Skeletal muscle tissue (tissue), 4 donors: ENCODE results near the gene IL33. TPM values are rescaled to one million over a fixed set of nuclear protein-coding genes. Genes with fewer than 3 reads are reported as not detected.
A peak's percentile ranks its signal among the peaks of the same experiment; 100 is the strongest.

Source experiments
- H3K27ac ChIP-seq: one replicate; pipeline ENCODE4 v1.7.0; 2013; ENCODE audit warnings: mild to moderate bottlenecking, low read depth, low read length, inconsistent platforms
- H3K27me3 ChIP-seq, 3 donors: one replicate each; pipeline ENCODE4 v1.7.0; 2013; ENCODE audit warnings: low read length in 3 of 3; ENCODE audit not compliant: control insufficient read depth in 3 of 3, insufficient read depth in 3 of 3
- H3K36me3 ChIP-seq, 3 donors: one replicate each; pipeline ENCODE4 v1.7.0; 2013; ENCODE audit warnings: low read length in 3 of 3; ENCODE audit not compliant: control insufficient read depth in 3 of 3, insufficient read depth in 3 of 3
- H3K4me1 ChIP-seq, 3 donors: one replicate each; pipeline ENCODE4 v1.7.0; 2013; ENCODE audit warnings: low read length in 3 of 3, mild to moderate bottlenecking in 3 of 3; ENCODE audit not compliant: control insufficient read depth in 3 of 3, insufficient read depth in 3 of 3
- H3K4me3 ChIP-seq, 3 donors: one replicate each; pipeline ENCODE4 v1.7.0; 2013; ENCODE audit warnings: low read length in 3 of 3
- H3K9ac ChIP-seq, 3 donors: one replicate each; pipeline ENCODE4 v1.7.0; 2013; ENCODE audit warnings: low read length in 3 of 3, mild to moderate bottlenecking in 3 of 3, moderate library complexity in 2 of 3, low read depth in 1 of 3
- H3K9me3 ChIP-seq, 3 donors: one replicate each; pipeline ENCODE4 v1.7.0; 2013; ENCODE audit warnings: low read length in 3 of 3; ENCODE audit not compliant: control insufficient read depth in 3 of 3
- total RNA-seq: library from RNA; depleted of rRNA; stranded (reverse); fragments of >200 nt; gene quantifications from one replicate; pipeline ENCODE4 v1.2.3, GENCODE V29; 2014
- donor health status: Osteomylitis.

IL33 gene
- total RNA-seq, 1 donor from 2014 or later = 14.6 TPM

- Histone ChIP-seq H3K4me1 (no peaks in the 10 kb centered on the region), H3K9me3 (peaks cover 0 to 5% (median 3%) of the 10 kb centered on the region in 3 donors), H3K27me3 (no peaks in the 10 kb centered on the region), H3K27ac (no peak overlapping the region), H3K36me3 (no peaks in the 10 kb centered on the region), H3K4me3 (no peak overlapping the region), H3K9ac (no peak overlapping the region)
Observed at GRCh38 chr9:6214903-6215302, 704 bp upstream of the IL33 start.

GRCh38 chr9:6216002-6216401 is 395 bp downstream of the IL33 start:
- Histone ChIP-seq H3K36me3 (no peaks in the 10 kb centered on the region), H3K27ac (no peak overlapping the region), H3K9ac (no peak overlapping the region), H3K9me3 (no peaks in the 10 kb centered on the region), H3K4me1 (no peaks in the 10 kb centered on the region), H3K4me3 (peak overlapping the region in 1 of 3 donors; percentile 55), H3K27me3 (no peaks in the 10 kb centered on the region)

DNA sequence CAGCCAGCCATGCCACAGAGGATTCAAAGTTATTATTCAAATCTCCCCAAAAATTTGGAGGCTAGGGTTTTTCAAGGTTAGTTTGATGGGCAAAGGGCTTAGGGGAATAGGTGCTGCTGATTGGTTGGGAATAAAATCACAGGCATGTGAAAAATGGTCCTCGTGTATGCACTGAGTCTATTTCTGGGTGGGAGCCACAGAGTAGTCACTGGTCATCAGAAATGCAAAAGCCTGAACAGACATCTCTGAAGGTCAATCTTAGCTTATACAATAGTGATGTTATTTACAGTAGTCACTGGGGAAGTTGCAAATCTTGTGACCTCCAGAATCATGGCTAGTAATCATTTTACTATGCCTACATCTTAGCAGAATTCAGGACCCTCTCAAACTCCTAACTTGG is 1.3 kb downstream of the IL33 start:
- Histone ChIP-seq H3K36me3 (no peaks in the 10 kb centered on the region), H3K27ac (peak overlapping the region; percentile 65), H3K4me1 (no peaks in the 10 kb centered on the region), H3K4me3 (peak overlapping the region in 2 of 3 donors; percentile 17 to 24), H3K9ac (no peak overlapping the region), H3K27me3 (no peaks in the 10 kb centered on the region), H3K9me3 (no peaks in the 10 kb centered on the region)

DNA sequence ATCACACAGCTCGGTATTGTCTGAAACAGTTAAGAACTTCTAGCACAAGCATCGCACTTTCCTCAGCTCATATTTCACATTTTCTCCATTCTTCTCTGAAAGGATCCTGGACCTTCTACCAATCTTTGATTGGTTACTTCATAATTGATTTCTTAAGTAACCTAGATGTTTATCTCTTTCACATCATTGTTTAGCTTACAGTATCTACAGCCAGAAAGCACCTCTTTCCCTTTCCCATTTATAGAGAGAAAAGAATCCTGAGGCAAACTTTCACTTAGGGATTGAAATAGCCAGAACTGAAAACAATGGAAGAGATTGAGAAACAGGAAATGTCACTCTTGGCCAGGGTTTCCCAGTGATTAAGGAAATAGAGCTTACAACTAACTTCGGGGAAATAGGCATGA is 2.5 kb downstream of the IL33 start:
- H3K4me3 ChIP-seq = peak overlapping the region in 1 of 3 donors; percentile 26
- H3K9ac ChIP-seq = no peak overlapping the region
- H3K4me1 ChIP-seq = no peaks in the 10 kb centered on the region
- no peaks in the 10 kb centered on the region for H3K27me3 ChIP-seq
- no peaks in the 10 kb centered on the region for H3K36me3 ChIP-seq
- peak overlapping the region; percentile 65 for H3K27ac ChIP-seq
- no peaks in the 10 kb centered on the region for H3K9me3 ChIP-seq

DNA sequence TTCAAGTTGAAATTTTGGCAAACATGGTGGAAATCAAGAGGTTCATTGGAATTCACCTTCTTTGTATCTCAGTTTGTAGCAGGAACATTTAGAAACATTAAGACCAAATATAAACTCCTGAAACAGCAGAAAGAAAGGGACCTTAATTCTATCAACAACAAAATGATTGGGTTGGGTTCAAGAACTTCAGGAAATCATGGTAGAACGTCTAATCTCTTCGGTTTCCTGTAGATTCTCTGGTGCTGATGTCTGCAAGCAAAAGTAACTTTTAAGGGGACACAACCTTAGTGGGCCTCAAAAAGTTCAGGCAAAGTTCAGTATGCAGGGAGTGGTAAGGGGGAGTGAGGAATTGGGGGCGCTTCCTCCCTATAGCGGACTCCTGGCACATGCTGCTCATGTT is 3.4 kb downstream of the IL33 start:
- Histone ChIP-seq H3K4me1 (no peaks in the 10 kb centered on the region), H3K27me3 (no peaks in the 10 kb centered on the region), H3K4me3 (peak overlapping the region in 1 of 3 donors; percentile 30)

GRCh38 chr9:6219981-6220380 is 4.4 kb downstream of the IL33 start:
- Histone ChIP-seq H3K9me3 (no peaks in the 10 kb centered on the region), H3K27me3 (no peaks in the 10 kb centered on the region), H3K9ac (no peak overlapping the region), H3K4me1 (no peaks in the 10 kb centered on the region), H3K36me3 (no peaks in the 10 kb centered on the region), H3K27ac (peak overlapping the region; percentile 37), H3K4me3 (no peak overlapping the region)

More for the DNA sequence above, 3.4 kb downstream of the IL33 start:
- no peaks in the 10 kb centered on the region for H3K9me3 ChIP-seq
- H3K36me3 ChIP-seq = no peaks in the 10 kb centered on the region
- peak overlapping the region; percentile 37 for H3K27ac ChIP-seq
- H3K9ac ChIP-seq = no peak overlapping the region

DNA sequence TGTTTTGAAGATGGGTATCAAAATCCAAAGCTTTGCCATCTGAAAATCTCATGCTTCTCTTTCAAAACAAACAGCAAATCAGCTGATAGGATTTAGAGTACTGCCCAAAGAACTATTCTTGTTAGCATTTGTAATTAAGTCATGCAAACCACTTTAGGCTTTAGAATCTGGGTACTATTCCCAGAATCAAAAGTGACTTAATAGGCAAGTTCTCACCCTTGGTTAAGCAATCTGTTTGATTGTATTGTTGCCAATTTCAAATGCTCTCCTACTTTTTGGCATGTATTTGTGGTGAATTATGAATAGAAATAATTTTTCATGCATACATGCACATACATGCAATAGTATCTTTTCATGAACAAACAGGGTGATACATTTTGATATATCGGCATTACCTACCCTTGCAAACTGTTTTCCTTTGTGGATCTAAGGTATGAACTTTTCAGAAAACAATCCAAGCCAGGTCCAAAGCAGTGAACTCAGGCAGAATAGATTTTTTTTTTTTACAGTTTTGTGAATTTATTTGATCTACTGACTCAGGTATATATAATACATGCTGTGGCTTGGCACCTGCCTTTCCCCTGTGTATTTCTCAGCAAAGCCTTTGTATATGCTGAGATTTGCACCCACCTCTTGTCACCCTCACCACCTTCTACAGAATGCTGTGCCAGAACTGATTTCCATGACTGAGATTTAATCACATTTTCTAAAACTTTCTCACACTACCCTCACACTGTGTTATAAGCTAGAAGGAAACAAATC is 9.0 kb downstream of the IL33 start:
- no peaks in the 10 kb centered on the region for H3K27me3 ChIP-seq
- peaks cover 0 to 2% (median 0%) of the 10 kb centered on the region in 3 donors for H3K4me1 ChIP-seq
- no peaks in the 10 kb centered on the region for H3K36me3 ChIP-seq
- no peak overlapping the region for H3K4me3 ChIP-seq
- H3K9me3 ChIP-seq = no peaks in the 10 kb centered on the region
- H3K9ac ChIP-seq = no peak overlapping the region
- no peak overlapping the region for H3K27ac ChIP-seq

DNA sequence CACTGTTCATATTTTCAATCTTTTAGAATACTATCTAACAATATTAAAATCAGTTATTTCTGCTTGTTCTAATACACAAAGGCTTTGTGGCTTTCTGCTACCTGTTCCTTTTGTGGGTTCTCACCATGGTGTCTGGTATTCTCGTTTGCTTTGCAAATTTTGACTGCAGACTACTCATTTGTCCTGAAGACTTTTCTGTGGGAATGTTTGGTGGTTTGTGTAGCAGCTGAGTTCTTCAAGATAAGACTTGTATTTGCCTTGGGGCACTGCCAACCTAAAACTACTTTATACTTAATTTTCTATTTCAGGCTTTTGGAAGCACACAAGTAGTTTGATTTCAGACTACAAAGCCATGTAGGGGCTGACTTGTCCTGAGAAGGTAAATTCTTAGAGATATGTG is 11.1 kb downstream of the IL33 start:
- Histone ChIP-seq H3K9me3 (no peaks in the 10 kb centered on the region), H3K4me3 (no peak overlapping the region), H3K27ac (no peak overlapping the region), H3K4me1 (peaks cover 0 to 5% (median 0%) of the 10 kb centered on the region in 3 donors), H3K9ac (no peak overlapping the region), H3K36me3 (no peaks in the 10 kb centered on the region), H3K27me3 (no peaks in the 10 kb centered on the region)

DNA sequence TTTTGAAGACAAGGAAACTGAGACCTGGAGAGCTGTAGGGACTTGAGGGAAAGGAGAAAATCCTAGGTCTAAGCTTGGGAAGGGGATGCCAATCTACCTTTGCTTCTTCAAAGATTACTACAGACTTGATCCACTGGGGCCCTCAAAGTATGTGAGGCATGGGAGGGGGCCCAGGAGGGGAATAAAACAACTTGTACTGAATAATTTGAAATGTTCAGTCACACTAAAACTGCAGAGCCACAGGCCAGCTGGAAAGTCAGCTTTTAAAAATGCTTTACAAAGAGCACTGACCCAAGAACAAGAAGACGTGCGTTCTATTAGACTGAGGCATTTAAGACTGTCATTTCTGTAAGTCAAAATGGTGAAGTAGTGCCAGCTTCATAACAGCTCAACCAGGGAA is 13.6 kb downstream of the IL33 start:
- H3K36me3 ChIP-seq = no peaks in the 10 kb centered on the region
- H3K4me1 ChIP-seq = peaks cover 0 to 5% (median 0%) of the 10 kb centered on the region in 3 donors
- H3K27me3 ChIP-seq = no peaks in the 10 kb centered on the region
- no peak overlapping the region for H3K9ac ChIP-seq
- H3K9me3 ChIP-seq = no peaks in the 10 kb centered on the region
- H3K27ac ChIP-seq = no peak overlapping the region
- H3K4me3 ChIP-seq = no peak overlapping the region

DNA sequence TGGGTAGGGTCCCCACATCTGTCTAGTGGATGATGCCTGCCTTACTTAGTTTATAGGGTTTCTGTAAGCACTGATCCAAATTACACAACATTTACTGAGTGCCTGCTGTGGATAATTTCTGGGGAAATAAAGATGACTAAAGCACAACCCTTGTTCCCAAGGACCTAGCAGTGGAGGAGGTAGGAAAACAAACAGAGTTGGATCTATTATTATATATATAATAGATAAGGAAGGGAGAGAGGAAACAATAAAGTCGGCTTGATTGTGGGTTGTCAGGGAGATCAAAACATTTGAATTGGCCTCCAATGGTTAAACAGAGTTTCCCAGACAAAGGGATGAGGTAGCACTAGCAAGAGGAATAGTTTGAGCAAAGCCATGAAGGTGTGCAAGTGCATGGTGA is 14.0 kb downstream of the IL33 start:
- H3K27me3 ChIP-seq = no peaks in the 10 kb centered on the region
- H3K27ac ChIP-seq = no peak overlapping the region
- H3K4me3 ChIP-seq = no peak overlapping the region
- peaks cover 0 to 5% (median 0%) of the 10 kb centered on the region in 3 donors for H3K4me1 ChIP-seq
- H3K9ac ChIP-seq = no peak overlapping the region
- H3K36me3 ChIP-seq = no peaks in the 10 kb centered on the region
- no peaks in the 10 kb centered on the region for H3K9me3 ChIP-seq
